HuH-7.5 (cell line): ENCODE measurements around the gene PLPPR1.
"Not testable (repeated sequence)": the region's sequence is repeated elsewhere in the genome, so short reads cannot be mapped to it uniquely, and the experiment has no call there.

ENCODE experiments used
- DNase-seq: peaks from one replicate; pipeline ENCODE4 v3.0.0; 2011; ENCODE audit warnings: low spot score

Gene PLPPR1

DNA sequence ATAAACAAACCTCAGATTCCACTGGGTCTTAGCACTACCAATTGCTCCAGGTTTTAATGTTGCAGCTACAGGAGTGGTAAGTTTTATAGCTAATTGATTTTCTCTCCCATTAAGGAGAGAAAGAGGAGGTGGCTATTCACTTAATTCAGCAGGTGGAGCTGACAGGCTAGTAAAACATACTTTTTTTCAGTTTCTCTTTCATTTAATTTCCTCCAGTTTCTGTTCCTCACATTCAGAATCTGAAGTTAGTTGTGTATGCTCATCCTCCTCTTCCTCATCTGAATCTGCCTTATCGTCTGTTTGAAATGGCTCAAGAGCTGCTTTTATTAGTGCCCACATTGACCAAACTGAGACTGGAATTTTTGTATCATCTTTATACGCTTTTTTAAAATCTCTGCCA is 98.0 kb downstream of the PLPPR1 start:
- no peak for DNase-seq

DNA sequence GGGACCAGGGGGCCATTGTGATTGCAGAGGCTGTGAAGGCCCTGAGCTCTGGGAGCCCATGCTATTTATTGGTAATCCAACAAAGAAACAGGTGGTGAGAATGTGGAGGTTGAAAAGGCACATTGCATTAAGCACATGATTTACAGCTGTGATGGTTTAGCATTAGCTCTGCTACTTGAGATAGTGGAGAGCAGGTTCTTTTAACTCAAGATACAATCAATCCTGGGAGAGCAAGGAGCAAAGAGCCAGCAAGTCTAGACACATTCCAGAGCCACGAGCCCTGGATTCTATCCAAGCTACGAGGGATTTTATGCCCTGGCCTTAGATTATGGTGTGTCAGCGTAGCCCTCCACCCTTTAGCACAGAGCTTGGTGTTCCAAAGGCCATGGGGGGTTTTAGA is 98.8 kb downstream of the PLPPR1 start:
- DNase-seq: not testable (repeated sequence)

DNA sequence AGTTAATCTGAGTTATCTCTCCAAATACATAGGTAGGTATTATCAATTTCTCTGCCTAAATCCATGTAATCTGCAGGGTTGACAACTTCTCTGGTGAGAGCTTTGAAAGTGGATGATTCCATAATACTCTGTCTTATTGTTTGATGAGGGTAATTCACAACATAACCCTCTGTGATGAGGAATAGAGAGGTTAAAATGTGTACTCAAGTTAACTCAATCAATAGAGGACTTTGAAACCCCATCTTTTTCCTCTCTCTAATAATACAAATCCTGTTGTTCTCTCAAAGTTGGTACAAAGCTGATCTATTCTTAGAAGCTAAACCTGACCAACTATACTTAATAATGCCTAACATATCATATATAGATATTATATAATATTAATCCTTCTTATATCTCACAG is 100.1 kb downstream of the PLPPR1 start:
- no peak for DNase-seq

DNA sequence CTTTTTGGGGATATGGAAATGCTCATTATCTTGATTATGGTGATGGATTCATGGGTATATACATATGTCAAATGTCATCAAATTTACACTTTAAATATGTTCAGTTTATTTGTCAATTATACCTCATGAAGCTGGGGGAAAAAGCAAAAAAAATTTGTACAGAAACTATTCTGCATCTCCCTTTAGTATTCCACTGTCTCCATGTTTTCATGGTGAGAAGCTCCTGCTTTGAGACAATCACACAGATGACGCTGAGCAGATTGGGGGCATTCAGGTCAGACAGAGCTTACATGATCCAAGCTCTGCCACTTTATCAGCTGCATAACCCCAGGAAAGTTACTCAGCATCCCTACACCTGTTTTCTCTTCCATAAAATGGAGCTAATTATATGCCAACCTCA is 101.5 kb downstream of the PLPPR1 start:
- no peak for DNase-seq

DNA sequence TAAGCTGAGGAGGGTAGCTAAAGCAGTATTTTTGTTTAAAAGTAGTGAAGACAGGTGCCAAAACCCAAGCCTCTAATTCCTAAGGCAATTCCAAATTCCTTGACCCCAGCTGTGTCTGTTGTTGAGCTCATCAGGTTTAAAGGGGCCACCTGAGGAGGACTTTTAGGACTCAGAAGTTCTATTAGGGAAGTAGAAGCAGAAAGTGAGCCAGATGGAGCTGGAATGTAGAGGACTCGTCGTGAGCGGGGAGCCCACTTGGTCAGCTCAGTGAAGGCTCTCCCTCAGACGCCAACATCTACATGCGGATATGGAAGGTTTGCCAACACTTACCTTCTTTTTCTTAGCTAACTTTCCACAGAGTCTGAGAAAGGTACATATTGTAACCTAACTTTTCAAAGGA is 102.8 kb downstream of the PLPPR1 start:
- no peak for DNase-seq

DNA sequence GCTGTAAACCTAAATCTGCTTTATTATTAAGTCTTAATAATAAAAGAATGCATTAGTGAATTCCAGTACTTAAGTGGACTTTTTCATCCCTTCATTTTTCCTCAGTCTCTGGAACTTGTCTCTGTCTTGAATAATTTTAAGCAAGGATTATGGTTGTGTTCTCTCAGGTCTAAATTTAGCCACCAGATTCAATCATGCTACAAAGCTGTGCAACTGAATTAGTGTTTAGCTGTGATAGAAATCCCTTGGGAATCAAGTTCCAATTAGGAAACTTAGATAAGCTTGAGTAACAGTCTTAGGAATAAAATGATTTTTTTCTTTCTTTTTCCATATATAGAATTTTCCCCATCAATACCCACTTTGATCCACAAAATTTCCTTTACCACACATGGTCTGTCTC is 104.3 kb downstream of the PLPPR1 start:
- DNase-seq: no peak

DNA sequence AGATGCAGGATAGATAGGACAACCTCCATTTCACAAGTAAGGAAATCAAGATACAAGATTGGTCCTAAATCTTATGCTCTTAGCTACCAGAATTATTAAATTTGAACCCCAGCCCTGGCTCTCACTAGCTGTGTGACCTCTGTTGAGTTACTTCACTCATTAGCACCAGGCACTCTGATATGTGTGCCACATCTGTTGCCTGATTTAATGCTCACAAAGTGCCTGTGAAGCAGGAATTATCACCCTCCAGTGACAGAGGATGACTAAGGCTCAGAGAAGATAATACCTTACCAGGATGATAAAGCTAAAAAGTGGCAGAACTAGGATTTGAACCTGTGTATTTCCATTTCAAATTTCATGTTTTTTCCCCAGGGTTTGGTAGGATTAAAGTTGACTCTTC is 110.0 kb downstream of the PLPPR1 start:
- no peak for DNase-seq

DNA sequence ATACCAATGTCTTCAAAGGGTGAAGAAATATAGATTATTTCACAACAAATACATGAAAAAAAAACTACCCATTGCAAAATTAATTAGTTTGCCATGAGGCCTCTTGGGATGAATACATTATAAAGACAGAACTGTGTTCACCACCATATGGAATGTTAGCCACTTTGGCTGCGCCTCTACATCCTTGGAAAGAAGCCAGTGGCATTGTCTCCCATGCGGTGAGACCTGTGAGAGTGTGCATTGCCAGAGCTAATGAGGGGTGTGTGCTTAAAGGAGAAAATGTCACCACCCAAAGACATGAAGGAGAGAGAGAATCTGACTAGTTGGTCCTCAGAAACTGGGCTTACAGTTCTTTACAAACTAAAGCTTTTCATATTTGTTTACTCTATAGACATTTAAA is 110.6 kb downstream of the PLPPR1 start:
- DNase-seq: no peak

DNA sequence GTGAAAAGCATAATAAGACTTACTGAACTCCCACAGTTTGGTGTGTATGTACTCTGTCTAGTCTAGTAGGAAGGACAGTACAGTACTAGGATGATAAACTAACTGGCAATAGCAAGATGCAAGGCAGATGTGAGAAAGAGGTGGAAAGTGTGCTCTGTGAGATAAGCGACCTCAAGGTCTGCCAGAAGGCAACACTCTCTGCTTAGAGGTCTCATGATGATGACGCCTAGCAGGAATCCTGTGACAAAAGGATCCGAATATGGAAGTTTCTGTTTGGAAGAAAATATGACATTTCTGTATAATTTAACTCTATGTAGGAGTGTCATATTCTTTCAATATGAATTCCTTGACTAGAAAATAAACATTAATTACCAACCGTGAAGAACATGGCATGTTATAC is 112.2 kb downstream of the PLPPR1 start:
- DNase-seq: no peak

DNA sequence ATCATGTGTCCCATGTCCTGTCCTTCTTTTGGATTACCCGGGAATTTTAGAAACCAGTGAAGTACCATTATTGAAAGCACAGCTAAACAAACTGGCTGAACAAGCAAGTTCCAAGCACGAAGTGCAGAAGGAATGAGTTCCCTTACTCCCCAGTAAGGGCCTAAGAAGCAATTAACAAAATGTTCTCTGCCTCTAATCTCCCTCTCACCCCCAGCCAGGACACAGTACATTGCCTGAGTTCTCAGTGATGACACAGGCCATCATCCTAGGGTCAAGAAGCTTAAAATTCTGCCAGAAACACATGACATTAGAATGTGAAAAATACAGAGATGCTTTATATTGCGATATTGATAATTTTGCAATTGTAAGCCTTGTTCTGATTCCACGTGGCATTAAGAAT is 118.0 kb downstream of the PLPPR1 start:
- no peak for DNase-seq

DNA sequence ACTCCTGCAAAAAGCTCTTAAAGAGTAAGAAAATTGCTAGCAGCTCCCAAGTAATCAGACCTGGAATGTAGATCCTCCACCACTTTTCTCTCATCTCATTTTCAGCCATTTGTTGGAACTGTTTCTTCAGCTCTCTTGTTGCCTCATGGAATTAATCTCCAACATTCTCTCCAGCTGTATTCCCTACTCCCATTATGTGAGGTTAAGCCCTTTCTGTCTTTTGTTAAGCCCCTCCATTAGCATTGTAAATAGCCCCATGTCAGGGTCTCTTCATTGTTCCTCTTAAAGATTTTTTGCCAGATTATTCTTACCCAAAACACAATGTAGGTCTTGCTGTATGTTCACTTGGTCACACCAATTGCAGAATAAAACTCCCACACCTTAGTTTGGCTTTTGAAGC is 119.8 kb downstream of the PLPPR1 start:
- no peak for DNase-seq

DNA sequence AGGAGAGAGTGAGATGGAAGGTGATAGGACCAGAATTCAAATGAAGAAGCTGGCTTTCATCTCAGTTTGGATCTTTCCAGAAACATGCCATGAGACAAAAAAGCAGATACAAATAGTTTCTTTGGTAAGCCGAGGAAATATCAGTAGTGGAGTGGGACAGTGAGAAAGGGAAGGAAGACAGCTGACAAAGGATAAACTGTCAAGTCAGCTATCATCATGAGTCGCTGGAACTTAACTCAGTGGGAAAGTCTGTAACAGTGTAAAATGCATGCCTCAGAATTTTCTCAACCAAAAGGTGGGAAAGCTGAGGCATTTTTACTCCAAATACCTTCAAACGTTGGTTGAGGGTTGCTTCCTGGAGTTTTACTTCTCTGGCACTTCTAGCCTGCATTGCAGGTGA is 129.8 kb downstream of the PLPPR1 start:
- no peak for DNase-seq

DNA sequence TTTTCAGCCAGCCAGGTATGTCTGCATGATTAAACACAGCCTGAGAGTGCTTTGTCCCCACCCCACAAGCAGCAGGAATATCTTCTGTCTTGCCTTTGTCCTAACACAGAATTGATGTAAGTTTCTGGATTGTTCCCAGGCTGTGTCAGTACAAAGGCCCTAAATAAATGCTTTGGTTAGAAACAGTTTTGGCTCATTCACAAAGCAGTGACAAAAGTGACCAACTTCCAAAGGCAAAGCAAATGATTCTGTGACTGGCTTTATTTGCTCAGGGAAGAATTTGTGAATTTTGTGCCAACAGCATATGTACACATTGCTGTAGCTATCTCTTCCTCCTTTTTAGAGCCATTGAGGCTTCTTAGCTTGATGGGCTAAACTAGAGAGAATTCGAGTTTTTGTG is 133.7 kb downstream of the PLPPR1 start:
- DNase-seq: no peak

DNA sequence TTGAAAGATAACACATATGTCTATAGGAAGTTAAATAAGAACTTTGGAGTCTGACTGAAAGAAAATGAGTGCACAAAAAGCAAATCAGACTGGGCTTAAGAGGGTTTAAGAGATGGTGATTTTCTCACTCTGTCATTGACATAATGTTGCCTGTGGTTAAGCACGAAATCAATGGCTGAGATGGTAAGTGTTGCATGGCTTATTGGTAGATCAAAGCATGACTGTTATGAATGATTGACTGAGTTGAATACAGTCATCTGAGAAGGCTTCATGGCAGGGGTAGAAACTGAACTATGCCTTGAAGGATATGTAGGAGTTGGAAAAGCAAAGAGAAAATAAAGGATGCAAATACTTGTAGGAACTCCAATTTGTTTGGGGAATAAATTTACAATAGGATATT is 136.6 kb downstream of the PLPPR1 start:
- DNase-seq: no peak

DNA sequence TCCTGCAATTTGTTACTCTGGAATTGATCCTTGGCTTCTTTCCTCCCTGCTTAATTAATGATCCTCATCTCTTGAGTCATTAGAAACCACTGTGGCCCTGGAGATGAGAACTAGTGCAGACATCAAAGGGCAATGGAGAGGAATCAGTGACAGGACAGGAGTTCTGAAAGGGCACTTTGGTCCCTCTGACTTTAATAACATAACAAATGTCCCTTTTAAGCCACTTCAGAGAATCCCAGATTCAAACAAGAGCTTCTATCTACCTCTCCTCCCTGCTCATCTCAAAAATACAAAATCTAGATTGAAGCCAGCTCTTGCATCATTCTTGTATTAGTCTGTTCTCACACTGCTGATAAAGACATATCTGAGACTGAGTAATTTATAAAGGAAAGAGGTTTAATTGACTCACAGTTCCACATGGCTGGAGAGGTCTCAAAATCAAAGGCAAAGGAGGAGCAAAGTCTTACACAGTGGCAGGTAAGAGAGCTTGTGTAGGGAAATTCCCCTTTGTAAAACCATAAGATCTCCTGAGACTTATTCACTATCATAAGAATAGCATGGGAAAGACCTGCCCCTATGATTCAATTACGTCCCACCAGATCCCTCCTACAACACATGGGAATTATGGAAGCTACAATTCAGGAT is 139.1 kb downstream of the PLPPR1 start:
- no peak for DNase-seq

DNA sequence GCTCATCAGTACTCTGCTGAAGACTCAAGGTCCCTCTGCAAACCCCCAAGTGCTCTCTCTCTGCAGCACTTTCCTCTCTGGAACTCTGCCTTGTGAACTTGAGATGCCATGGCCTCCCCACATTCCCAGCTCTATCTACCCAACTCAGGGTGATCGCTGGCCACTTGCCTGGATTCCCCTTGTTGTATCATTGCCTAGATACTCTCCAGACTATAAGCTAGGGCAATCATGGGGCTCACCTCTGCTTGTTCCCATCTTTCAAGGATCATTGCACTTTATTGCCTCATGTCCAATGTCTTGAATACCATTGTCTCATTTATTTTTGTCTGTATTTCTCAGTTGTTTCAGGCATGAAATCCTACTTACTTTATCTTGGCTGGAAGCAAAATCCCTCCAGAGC is 144.1 kb downstream of the PLPPR1 start:
- DNase-seq: no peak

DNA sequence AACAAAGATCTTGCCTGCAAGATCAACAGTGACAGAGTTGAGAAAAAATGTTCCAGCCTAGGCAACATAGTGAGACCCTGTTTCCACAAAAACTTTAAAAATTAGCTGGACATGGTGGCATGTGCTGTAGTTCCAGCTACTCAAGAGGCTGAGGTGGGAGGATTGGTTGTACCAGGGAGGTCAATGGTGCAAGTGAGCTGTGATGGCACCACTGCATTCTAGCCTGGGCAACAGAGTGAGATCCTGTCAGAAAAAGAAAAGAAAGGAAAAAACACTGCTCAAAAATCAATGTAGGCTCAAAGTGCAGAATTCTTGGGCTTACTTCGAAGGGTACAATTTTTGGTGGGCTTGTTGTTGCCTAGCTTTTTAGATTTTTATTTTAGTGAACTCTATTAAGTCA is 145.4 kb downstream of the PLPPR1 start:
- DNase-seq: no peak

DNA sequence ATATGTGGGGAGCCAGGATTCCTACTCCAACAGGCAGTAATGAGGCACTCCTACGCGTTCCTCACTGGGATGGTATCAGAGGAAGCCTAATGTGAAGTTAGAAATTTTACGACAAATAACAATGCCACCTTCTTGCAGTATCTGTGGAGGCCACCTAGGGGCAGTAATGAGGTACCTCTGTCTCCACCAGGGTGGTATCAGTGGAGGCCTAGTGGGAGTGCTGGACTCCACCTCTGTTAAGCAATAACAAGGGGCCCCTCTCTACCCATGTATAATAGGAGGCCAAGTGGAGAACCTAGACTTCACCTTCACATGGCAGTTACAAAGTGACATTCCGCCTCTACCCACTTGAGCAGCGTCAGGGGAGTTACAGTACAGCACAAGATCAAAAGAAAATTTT is 147.9 kb downstream of the PLPPR1 start:
- DNase-seq: no peak

DNA sequence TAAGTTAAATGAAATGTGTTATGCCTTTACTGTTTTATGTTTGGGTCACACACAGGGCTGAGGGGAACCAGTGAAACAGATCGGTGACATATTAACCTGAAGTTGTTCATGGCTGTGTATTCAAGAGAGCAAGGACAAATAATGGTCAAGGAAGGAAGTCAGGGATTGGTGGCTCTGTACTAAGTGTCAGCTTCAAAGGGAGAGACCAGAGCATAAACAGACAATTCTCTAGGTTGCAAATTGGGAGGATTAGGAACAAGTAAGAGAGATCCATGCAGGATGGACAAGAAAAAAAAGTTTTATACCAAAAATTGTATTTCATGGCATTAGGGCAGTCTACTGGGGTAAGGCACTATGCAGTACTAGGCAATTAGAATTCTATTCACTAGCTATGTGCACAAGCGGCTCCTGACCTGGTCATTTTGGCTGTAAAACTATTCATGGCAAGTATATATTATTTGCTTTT is 156.3 kb downstream of the PLPPR1 start:
- DNase-seq: no peak

DNA sequence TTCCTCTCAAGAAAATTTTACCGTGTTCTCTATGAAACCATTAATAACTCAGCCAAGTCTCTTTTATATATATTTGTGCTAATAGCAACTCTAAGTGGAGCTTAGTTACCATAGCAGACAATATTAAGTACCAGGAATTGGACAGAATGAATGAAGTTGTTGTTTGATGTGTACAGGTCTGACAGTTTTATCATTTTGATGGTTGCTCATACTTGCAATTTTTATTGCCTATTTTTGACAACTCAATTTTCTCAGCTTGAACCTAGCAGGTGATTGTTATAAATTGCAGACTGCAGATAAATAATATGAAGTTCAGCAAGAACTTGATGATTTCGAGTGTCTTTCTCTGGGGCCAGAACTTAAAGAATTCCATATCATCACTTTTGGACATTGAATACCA is 163.2 kb downstream of the PLPPR1 start:
- DNase-seq: no peak

DNA sequence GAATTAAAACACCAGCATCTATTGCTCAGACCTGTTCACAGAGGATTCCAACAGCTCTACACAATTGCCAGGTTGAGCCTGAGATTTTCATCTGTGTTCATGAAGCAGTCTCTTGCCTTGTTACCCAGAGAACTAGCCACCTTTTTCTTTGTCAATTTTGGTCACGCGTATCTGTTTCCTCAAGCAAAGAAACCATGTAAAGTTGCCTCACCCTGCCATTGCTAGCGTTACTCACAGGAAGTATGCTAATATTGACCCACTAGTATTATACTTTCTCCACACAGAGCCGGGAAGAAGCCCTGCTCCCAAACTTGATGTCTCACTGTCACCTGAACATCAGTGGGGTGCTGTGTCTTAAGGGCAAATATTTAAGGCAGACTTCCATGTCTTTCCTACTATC is 168.5 kb downstream of the PLPPR1 start:
- DNase-seq: no peak

DNA sequence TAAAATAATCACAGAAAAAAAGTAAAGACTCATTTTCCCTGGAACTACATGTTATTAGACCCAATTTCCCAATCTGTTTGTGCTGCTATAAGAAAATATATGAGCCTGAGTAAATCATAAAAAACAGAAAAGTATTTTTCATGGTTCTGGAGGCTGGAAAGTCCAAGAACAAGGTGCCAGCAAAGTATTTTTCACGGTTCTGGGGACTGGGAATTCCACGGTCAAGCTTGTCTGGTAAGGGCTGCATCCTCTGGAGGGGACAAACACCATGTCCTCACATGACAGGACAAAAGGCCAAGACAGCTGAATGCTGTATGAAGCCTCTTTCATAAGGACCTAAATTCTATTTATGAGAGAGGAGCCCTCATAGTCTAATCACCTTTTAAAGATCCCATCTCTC is 172.3 kb downstream of the PLPPR1 start:
- no peak for DNase-seq

DNA sequence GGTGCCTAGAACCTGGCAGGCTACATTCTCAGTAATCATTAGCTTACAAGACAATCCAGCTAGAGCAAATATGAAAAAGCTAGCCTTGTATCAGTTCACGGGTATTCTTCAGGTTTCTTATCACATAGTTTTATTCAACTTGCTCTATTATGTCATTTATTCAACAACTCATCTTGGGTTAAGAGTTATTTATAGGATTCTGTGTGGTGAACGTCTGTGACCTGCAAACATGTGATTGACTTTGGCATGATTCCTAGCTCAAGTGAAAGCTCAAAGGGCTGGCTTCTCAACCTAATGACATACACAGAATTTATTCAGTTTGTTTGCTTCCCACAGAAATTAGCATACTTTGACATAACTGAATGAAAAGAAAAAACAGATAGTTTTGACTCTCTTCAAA is 173.1 kb downstream of the PLPPR1 start:
- no peak for DNase-seq

DNA sequence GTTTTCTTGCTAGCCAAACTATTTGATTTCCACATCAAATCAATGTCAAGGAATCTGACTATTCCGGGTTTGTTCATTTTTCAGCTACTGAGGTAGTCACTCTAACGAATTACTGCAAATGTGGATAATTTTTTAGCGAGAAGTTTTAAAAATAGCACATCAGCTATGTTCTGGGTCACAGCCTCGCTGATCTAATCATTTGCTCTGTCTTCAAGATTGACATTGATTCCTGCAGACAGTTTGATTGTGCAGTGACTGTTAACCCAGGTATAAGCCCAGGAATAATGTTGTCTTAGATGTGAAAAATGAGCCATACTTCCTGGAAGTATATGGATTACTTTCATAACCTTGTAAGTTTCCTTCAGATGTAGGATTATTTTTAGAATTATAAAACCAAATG is 181.1 kb downstream of the PLPPR1 start:
- no peak for DNase-seq

DNA sequence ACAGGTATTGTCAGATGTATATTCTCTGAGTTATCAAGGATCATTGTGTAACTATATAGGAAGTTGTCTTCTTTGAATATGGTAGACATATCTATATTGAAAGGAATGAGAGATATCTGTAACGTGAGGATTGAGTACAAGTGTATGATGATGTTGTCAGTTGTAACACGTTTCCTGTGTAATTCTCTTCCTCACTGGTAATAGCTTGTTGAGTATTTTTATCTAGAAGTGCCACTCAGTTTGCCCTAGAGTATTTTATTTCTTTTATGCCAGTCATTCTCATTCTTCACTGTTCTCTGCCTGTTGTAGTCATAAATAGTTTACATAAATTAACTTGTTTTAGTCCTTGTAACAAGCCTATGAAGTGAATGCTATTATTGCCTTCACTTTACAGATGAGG is 184.1 kb downstream of the PLPPR1 start:
- no peak for DNase-seq
